SH-SY5Y (cell line): ENCODE results near the gene LYPD5.

Experiments
- GATA2 ChIP-seq: IDR thresholded peaks from 2 replicates; pipeline ENCODE4 v1.6.1; 2011; ENCODE audit warnings: mild to moderate bottlenecking, low read depth, low read length
- GATA3 ChIP-seq: IDR thresholded peaks from 2 replicates; pipeline ENCODE4 v1.6.1; 2011; ENCODE audit warnings: low read depth, mild to moderate bottlenecking, low read length, moderate library complexity

The LYPD5 gene

DNA sequence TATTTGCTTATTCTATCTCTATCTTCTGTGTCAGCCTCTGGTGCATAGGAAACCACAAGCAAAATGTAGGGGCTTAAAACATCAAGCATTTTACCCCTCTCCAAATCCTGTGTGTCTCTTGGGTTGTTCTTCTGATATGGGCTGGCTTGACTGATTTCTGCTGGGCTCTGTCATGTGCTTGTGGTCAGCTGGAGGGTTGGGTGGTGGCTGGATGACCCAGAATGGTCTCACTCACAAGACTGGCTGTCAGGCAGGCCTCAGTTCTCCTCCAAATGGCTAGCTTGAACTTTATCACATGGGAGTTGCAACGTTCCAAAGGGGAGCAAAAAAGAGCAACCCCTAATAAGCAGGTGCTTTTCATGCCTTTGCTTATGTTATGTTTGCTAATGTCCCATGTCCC lies 9.6 kb upstream of the LYPD5 start:
- no peak for TF ChIP-seq GATA3
- TF ChIP-seq GATA2 = no peak

DNA sequence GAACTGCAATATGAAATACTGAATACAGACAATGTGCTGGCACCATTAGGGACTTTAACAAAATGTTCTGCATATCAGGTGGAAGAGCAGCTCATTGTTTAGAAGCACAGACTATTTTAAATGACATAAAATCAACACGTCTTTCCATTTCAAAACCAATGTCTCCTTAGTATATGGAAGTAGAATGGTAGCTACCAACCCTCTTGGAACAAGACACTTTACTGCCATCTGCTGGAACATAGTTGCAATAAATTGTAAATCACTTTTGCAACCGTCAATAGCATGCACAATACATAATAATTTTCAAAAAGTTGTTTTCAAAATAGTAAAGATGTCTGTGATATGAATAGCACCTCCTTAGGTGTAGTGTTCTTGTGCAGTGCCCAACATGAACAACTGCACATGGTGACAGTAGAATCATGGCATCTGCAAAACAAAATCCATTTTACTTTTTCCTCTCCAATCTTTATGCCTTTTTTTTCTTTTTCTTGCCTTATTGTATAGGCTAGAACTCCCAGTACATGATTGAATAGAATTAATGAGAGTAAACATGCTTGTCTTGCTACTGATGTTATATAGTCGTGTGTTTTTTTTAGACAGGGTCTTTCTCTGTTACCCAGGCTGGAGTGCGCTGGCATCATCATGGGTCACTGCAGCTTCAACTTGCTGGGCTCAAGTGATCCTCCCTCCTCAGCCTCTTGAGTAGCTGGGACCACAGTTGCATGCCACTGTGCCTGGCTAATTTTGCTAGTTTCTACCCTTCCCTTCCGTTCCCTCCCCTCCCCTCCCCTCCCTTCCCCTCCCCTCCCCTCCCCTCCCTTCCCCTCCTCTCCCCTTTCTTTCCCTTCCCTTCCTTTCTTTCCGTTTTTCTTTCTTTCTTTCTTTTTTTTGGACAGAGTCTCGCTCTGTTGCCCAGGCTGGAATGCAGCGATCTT lies 7.8 kb upstream of the LYPD5 start:
- TF ChIP-seq GATA2 = no peak
- TF ChIP-seq GATA3 = no peak

DNA sequence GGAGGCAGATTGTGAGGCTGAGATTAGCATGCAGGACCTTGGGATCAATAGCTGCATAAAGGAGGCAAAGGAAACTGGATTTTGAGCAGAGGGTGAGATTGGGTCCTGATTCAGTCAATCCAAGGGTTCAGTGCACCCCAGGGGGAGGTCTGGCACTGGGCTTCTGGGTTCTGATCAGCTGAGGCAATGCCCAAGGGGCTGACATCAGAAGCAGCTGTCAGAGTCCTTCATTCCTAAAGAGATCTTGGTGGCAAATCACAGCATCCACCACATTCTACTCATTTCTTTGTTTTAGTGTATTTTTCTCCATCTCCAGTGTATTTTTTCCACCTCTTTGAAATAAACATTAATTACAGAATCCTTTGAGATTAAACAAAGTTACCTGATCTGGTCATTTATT lies 5.4 kb upstream of the LYPD5 start:
- no peak for TF ChIP-seq GATA3
- no peak for TF ChIP-seq GATA2

DNA sequence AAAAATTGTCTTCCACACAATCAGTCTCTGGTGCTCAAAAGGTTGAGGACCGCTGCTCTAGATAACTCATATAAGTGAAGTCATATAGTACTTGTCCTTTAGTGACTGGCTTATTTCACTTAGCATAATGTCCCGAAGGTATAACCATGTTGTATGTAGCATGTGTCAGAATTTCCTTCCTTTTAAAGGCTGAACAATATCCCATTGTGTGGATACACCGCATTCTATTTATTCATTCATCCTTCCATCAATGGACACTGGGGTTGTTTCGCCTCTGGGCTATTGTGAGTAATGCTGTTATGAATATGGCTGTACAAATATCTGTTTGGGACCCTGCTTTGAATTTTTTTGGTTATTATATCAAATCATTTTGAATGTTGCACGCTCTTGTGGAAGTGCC lies 4.6 kb upstream of the LYPD5 start:
- TF ChIP-seq GATA2 (no peak), GATA3 (no peak)

DNA sequence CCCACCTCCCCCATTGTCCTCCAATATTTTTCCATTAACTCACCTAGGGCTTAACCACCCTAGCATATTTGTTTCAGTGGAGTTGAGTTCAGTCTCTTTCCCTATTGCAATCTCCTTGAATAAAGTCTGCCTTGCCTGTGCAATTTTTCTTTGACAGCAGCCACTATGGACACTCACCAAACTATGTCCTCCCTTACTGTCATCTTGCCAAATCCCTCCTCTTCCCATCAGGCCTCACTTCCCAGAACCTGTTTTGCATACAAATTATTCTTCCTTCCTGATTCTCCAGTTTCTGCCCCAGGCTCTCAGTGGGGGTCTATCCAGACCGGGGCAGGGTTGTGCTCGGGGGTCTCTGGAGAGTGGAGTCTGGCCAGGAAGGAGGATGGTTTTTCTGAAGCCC lies 2.2 kb upstream of the LYPD5 start:
- no peak for TF ChIP-seq GATA3
- no peak for TF ChIP-seq GATA2

DNA sequence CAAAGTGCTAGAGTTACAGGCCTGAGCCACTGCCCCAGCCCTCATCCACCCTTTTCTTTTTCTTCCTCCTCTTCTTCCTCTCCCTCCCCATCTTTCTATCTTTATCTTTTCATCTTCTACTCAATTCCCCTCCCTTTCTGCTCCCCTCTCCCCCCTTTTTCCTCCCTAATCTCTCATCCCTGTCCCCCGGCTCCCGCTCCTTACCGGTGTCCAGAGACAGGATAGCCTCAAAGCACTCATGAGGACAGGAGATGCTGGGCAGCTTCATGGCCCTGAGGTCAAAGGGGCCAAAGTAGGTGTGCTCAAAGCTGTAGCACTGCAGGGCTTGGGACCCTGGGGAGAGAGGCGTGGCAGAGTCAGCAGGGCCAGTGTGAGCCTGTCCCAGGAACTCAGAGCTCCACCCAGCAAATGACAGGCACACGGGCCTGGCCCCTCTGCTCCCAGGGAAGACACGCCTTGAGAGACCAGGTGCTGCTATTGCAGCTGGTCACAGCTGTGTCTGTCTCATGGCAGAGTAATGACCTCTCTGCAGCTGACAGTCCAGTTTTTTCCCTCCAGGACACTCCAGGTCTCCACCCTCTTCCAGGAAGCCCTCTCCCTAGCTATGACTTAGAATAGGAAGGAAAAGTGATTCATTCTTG lies 2.6 kb downstream of the LYPD5 start:
- TF ChIP-seq GATA3 = no peak
- TF ChIP-seq GATA2 = no peak

DNA sequence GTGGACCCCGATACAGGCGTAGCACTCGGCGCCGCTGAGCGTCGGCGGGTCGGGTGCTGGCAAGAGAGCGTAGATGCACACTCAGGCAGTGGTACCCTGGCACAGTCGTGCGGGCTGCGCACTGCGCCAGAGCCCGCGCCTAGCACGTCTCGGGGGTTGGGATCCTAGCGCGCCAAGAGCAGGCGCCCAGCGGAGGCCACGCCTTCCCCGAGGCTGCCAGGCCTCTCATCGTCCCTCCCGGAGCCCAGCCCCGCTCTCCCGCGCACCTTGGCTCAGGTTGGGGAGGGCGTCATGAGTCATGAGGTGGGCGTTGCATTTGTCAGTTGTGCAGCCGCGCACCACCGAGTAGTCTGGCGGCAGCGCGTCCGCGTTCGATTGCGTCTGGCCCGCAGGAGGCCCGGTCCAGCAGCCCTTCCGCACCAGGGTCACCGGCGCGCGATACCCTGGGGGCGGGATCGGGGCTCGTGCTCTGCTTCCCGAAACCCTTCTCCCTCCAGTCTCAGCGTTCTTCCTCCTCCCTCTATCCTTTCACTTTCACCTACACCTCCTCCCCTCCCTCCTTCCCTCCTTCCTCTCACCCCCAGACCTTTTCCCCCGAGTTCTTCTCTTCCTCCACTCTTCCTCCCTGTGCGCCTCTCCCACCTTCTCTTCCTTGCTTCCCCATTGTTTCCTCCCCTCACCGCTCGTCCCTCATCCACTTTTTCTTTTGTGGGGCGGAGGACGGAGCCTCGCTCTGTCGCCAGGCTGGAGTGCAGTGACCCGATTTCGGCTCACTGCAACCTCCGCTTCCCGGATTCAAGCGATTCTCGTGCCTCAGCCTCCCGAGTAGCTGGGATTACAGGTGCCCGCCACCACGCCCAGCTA lies 3.5 kb downstream of the LYPD5 start:
- no peak for TF ChIP-seq GATA3
- no peak for TF ChIP-seq GATA2

DNA sequence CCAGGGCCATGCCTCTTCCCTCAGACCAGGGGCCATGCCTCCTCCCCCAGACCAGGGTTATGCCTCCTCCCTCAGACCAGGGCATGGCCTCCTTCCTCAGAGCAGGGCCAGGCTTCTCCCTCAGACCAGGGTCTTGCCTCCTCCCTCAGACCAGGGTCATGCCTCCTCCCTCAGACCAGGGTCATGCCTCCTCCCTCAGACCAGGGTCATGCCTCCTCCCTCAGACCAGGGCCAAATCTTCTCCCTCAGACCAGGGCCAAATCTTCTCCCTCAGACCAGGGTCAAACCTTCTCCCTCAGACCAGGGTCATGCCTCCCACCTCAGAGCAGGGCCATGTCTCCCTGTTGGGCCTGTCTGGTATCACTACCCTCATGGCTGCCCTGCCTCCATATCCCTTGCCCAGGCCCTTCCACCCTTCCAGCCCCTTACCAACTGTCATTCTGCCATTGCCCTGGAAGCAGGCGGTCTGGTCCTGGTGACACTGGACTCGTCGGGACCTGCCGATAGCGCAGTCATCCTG lies 4.2 kb downstream of the LYPD5 start:
- TF ChIP-seq GATA2 (no peak), GATA3 (no peak)

DNA sequence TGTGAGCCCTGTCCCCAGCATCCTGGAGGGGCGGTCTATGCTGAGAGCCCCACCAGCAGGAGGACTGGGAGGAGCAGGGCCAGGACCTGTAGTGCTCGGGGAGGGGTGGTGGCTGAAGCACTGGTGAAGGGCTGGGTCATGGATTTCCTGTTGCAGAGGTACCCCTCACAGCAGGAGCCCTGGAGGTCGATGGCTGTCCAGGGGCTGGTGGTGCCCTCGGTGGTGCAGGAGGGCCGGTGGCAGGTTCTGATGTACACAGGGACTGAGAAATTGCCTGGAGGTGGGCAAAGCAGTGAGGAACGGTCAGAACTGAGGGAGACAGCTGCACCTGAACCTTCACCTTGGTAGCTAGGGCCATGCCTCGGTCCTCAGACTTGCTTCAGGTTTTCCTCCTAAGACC lies 4.7 kb downstream of the LYPD5 start:
- TF ChIP-seq GATA2 (no peak), GATA3 (no peak)

DNA sequence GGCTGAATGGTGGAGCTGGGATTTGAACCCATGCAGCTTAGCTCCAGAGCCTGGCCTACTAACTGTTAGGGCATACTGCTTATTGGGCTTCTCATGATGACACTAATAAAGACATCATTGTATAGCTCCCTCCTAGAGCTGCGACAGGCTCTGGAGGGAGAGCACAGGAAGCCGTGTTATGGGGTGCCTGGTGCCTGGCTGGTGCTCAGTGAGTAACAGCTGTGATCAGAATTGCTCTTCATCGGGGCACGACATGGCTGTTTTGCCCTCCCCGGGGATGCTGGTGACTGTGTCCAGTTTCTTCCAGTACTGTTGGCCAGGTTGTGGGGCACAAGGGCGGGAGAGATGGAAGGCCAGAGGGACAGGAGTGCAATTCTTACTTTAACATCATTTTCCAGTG lies 5.1 kb downstream of the LYPD5 start:
- TF ChIP-seq GATA2 (no peak), GATA3 (no peak)

DNA sequence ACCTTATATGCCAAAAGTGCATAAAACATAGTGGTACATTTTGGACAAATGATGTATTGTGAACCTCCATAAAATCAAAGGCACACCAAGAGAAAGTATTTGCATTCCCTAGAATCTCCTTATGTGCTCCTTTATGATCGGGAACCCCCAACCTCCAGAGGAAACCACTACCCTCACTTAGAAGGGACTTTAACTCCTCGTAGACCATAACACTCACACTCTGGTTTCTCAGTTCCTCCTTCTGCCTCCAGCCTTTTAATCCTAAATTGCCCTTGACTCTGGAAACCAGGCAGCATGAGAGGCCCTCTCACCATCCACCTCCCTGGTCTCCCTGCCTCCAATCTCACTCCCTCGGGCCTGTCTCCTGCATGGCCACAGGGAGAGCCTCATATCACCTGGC lies 11.7 kb downstream of the LYPD5 start:
- TF ChIP-seq GATA3 (no peak), GATA2 (no peak)

DNA sequence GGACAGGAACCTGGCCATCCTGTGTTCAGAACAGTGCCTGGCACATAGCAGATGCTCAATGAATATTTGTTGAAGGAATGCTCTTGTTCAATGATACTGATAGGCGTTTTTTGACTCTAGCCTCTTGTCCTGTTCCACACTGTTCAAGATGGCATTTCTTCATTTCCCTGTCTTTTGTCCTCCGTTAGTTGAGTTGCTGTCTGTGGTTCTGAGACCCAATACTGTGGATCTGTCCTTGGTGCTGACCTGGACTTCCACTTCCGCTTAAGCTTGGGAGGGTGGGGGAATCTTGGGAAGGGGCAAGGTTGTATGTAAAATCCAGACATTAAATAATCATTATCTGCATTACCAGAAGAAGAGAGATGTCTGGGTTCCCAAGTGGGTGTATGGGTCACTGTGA lies 13.2 kb downstream of the LYPD5 start:
- TF ChIP-seq GATA2 (no peak), GATA3 (no peak)

DNA sequence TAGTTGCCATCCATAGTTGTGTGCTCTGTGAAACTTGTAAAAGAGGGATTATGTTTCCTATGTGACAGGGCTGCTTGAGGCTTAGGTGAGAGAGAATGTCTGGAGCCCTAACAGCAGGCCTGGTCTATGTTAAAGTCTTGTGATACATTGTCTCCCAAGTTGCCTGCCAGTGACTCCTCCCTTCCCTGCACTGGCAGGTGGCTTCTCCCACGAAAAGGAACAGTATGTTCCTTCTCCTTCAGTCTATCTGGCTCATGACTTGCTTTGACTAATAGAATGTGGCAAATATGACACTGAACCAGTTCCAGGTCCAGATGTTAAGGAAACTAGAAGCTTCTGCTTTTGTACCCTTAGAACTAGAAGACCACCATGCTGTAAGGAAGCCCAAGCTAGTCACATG lies 15.6 kb downstream of the LYPD5 start:
- TF ChIP-seq GATA2 (no peak), GATA3 (no peak)

DNA sequence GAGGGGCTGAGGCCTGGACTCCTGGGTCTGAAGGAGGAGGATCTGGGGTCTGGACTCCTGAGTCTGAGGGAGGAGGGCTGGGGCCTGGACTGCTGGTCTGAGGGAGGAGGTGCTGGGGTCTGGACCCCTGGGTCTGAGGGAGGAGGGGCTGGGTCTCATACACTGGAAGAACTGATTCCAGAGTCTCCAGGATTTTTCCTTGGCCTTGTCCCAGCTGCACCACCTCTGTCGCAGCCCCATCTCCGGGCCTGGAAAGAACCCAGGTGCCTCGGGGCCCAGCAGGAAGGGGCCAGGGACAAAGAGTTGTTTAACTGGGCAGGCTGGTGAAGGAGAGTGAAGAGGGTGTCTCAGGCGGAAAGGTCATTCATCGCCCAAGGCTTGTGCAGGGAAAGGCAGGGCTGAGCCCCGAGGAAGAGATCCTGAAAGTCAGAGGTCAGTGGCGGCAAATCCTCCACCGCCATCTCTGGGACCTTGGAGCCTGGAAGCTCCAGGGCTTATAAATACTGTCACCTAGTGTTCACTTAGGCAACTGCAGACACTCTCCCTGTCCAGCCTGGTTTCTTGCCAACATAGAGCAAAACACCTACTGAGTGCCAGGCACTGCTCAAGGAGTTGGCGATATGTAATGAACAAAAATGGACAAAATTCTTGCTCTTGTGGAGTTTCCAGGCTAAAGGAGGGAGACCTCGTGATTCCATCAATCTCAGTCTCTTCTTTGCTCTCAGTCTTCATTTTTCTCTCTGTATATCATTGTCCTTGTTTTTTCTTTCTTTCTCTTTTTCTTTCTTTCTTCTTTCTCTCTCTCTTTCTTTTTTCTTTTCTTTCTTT lies 17.1 kb downstream of the LYPD5 start:
- TF ChIP-seq GATA3 (no peak), GATA2 (no peak)
